HepG2 (cell line): ENCODE measurements around the gene MYL6B. TPM values are rescaled to one million over a fixed set of nuclear protein-coding genes. Genes with fewer than 3 reads are reported as not detected.

Experiments
- ATAC-seq: fragments of 200-7000 bp; cut with Tn5 transposase; 3 replicates; pipeline ENCODE4 v1.9.1; 2020; ENCODE audit warnings: mild to moderate bottlenecking, moderate library complexity
- BruUV-seq: library from RNA; stranded (reverse); fragments of 400-500 nt; replicated peaks from 2 replicates; lab custom pipeline; 2021; lab: Mats Ljungman, UMichigan
- CTCF ChIA-PET: fragments of 300-600 bp; formaldehyde crosslinking; extraction: SDS; loops from one replicate; lab custom pipeline; 2021; ENCODE audit warnings: low total read pairs, inconsistent platforms, low intra/inter-chr PET ratio; lab: Yijun Ruan, JAX
- POLR2A ChIA-PET: fragments of 350-600 bp; sonication (Branson Sonifier 250); formaldehyde crosslinking; loops from one replicate; lab custom pipeline; 2020; ENCODE audit warnings: antibody characterized with exemption, inconsistent platforms; lab: Yijun Ruan, JAX
- DNase-seq: peaks from one replicate; pipeline ENCODE4 v3.0.0-alpha.2; 2015; ENCODE audit warnings: low spot score
- FAIRE-seq: peaks from 3 replicates; lab custom pipeline; 2011; peaks lifted over from hg19 to GRCh38; lab: Jason Lieb, UNC
- H2AFZ ChIP-seq: one replicate; pipeline ENCODE4 v1.6.1; 2011; ENCODE audit warnings: low read length, inconsistent platforms
- H3K27ac ChIP-seq: fragments of 300-600 bp; 3 replicates; pipeline ENCODE4 v1.8.0; 2011; ENCODE audit warnings: mixed run types, mild to moderate bottlenecking, mixed read lengths, low read length, inconsistent platforms; ENCODE audit not compliant: insufficient read depth; ENCODE audit errors: extremely low read length
- H3K27me3 ChIP-seq, 2 experiments: fragments of 200-600 bp in 1 of 2; 2 replicates in 1 of 2; 3 replicates in 1 of 2; pipeline versions ENCODE4 v1.6.0 to v1.8.0; 2011; ENCODE audit warnings: low read length in 2 of 2, mild to moderate bottlenecking in 2 of 2, moderate library complexity in 2 of 2, inconsistent platforms in 1 of 2; ENCODE audit not compliant: insufficient read depth in 2 of 2, control insufficient read depth in 1 of 2
- H3K36me3 ChIP-seq, 2 experiments: fragments of 200-600 bp in 1 of 2; replicated peaks in 1 of 2; 2 replicates in 1 of 2; 3 replicates in 1 of 2; pipeline versions ENCODE4 v1.5.1 to v1.8.0; 2011; ENCODE audit warnings: low read length in 2 of 2, inconsistent platforms in 1 of 2; ENCODE audit not compliant: insufficient read depth in 2 of 2, control insufficient read depth in 1 of 2
- H3K4me1 ChIP-seq: 2 replicates; pipeline ENCODE4 v1.5.1; 2012; ENCODE audit warnings: low read length, inconsistent platforms; ENCODE audit not compliant: insufficient read depth
- H3K4me2 ChIP-seq: 2 replicates; pipeline ENCODE4 v1.6.0; 2011; ENCODE audit warnings: low read depth, low read length, inconsistent platforms
- H3K4me3 ChIP-seq, 3 experiments: fragments of 200-600 bp in 1 of 3; sonication (generic), shearing (Covaris generic) in 1 of 3; replicated peaks in 1 of 3; 2 replicates each; pipeline ENCODE4 v1.5.1; 2011 to 2016; ENCODE audit warnings: low read length in 3 of 3, inconsistent platforms in 2 of 3, low read depth in 2 of 3, mild to moderate bottlenecking in 2 of 3, control low read depth in 1 of 3, mixed read lengths in 1 of 3; ENCODE audit not compliant: insufficient read depth in 1 of 3
- H3K79me2 ChIP-seq: one replicate; pipeline ENCODE4 v1.6.1; 2011; ENCODE audit warnings: low read length, inconsistent platforms; ENCODE audit not compliant: insufficient read depth
- H3K9ac ChIP-seq: 2 replicates; pipeline ENCODE4 v1.6.0; 2011; ENCODE audit warnings: mild to moderate bottlenecking, low read depth, low read length, inconsistent platforms; ENCODE audit not compliant: insufficient read depth
- H3K9me3 ChIP-seq: 2 replicates; pipeline ENCODE4 v1.5.1; 2012; ENCODE audit warnings: mild to moderate bottlenecking, low read length
- H4K20me1 ChIP-seq: 2 replicates; pipeline ENCODE4 v1.6.0; 2011; ENCODE audit warnings: inconsistent platforms, mild to moderate bottlenecking, low read length, moderate library complexity; ENCODE audit not compliant: insufficient read depth
- DRAP1 ChIP-seq: IDR thresholded peaks from 2 replicates; pipeline ENCODE4 v1.6.1; 2016; ENCODE audit warnings: missing genetic modification reagents, missing compliant biosample characterization
- ERF ChIP-seq: IDR thresholded peaks from 2 replicates; pipeline ENCODE4 v1.6.1; 2018; ENCODE audit warnings: missing biosample characterization, missing genetic modification reagents
- GLMP ChIP-seq: sonication (generic); formaldehyde crosslinking; IDR thresholded peaks from 2 replicates; pipeline ENCODE4 v1.9.0; 2021; ENCODE audit warnings: missing genetic modification reagents, mild to moderate bottlenecking, borderline replicate concordance
- GRHL1 ChIP-seq: sonication (generic); formaldehyde crosslinking; conservative IDR thresholded peaks from 2 replicates; pipeline ENCODE4 v1.8.0; 2022; ENCODE audit warnings: missing genetic modification reagents
- GTF2F1 ChIP-seq: fragments of 150-350 bp; IDR thresholded peaks from 2 replicates; pipeline ENCODE4 v1.6.1; 2014; ENCODE audit warnings: low read length
- KDM2A ChIP-seq: sonication (generic); formaldehyde crosslinking; IDR thresholded peaks from 2 replicates; pipeline ENCODE4 v1.4.0; 2020; ENCODE audit warnings: low read depth, missing genetic modification reagents, borderline replicate concordance
- MLLT10 ChIP-seq: sonication (generic); formaldehyde crosslinking; IDR thresholded peaks from 2 replicates; pipeline ENCODE4 v1.4.0; 2020; ENCODE audit warnings: missing genetic modification reagents
- PATZ1 ChIP-seq: sonication (generic); formaldehyde crosslinking; IDR thresholded peaks from 2 replicates; pipeline ENCODE4 v1.4.0; 2020; ENCODE audit warnings: missing genetic modification reagents
- PBX2 ChIP-seq: IDR thresholded peaks from 2 replicates; pipeline ENCODE4 v1.6.1; 2016; ENCODE audit warnings: control low read depth
- RBAK ChIP-seq: sonication (generic); formaldehyde crosslinking; IDR thresholded peaks from 2 replicates; pipeline ENCODE4 v1.5.1; 2020; ENCODE audit warnings: mild to moderate bottlenecking, missing genetic modification reagents
- RFX5 ChIP-seq: IDR thresholded peaks from 2 replicates; pipeline ENCODE4 v1.6.1; 2011; ENCODE audit warnings: low read depth, low read length, improper control_type of control experiment
- SP1 ChIP-seq, 2 experiments: fragments of 450-650 bp in 1 of 2; sonication (generic) in 1 of 2; formaldehyde crosslinking in 1 of 2; IDR thresholded peaks; 2 replicates each; pipeline versions ENCODE4 v1.4.0 to v1.6.1; 2016 to 2020; ENCODE audit warnings: missing genetic modification reagents in 1 of 2
- ZNF383 ChIP-seq: sonication (generic); formaldehyde crosslinking; IDR thresholded peaks from 2 replicates; pipeline ENCODE4 v1.4.0; 2020; ENCODE audit warnings: missing genetic modification reagents, mild to moderate bottlenecking, borderline replicate concordance
- ZNF558 ChIP-seq: sonication (generic); formaldehyde crosslinking; IDR thresholded peaks from 2 replicates; pipeline ENCODE4 v1.9.0; 2022; ENCODE audit warnings: mild to moderate bottlenecking, missing genetic modification reagents, borderline replicate concordance
- ZNF589 ChIP-seq: sonication (generic); formaldehyde crosslinking; conservative IDR thresholded peaks from 2 replicates; pipeline ENCODE4 v1.8.0; 2022; ENCODE audit warnings: mild to moderate bottlenecking, moderate library complexity, missing genetic modification reagents
- ZNF709 ChIP-seq: sonication (generic); formaldehyde crosslinking; IDR thresholded peaks from 2 replicates; pipeline ENCODE4 v1.5.0; 2020; ENCODE audit warnings: mild to moderate bottlenecking, missing genetic modification reagents
- WGBS: methylation state at CpG from one replicate; pipeline ENCODE4 v1.1.6; 2017; ENCODE audit warnings: low lambda C conversion rate; 5-methylcytosine and 5-hydroxymethylcytosine counted together
- in situ Hi-C: cut with HindIII; loops from 2 replicates; pipeline ENCODE4 v1.10.0; 2017; ENCODE audit warnings: low pct_unique_long_range_greater_than_20kb; ENCODE audit not compliant: extremely low pct_ligation_motif_present
- intact Hi-C: fragments of 100-400 bp; cut with micrococcal nuclease; formaldehyde crosslinking; loops from one replicate; pipeline ENCODE4 v1.10.0; 2022; ENCODE audit not compliant: unreplicated experiment
- polyA plus RNA-seq, 8 experiments: library from polyadenylated mRNA; depleted of rRNA in 3 of 8; stranded (reverse) in 7 of 8; unstranded in 1 of 8; fragments of >200 nt; fragmentation: Illumina TruSeq in 4 of 8; extraction: Trizol in 4 of 8; gene quantifications; 2 replicates each; pipeline versions ENCODE4 v1.2.1 to v1.2.3, GENCODE V29; 2011 to 2016; ENCODE audit warnings: low read depth in 4 of 8, missing spikeins in 1 of 8, mixed read lengths in 1 of 8; ENCODE audit not compliant: insufficient read depth in 1 of 8
- total RNA-seq, 5 experiments: library from RNA; depleted of rRNA; stranded (reverse); fragments of >200 nt; fragmentation: Illumina TruSeq; extraction: Trizol; gene quantifications; 2 replicates each; pipeline ENCODE4 v1.2.3, GENCODE V29; 2016; ENCODE audit warnings: low read depth in 1 of 5
- TF ChIP-seq, protein P1 (sequence below): sonication (generic); formaldehyde crosslinking; IDR thresholded peaks from 2 replicates; pipeline ENCODE4 v1.8.1; 2023; ENCODE audit warnings: missing genetic modification reagents, mild to moderate bottlenecking, borderline replicate concordance

The MYL6B gene
- total and polyA plus RNA-seq, 2 of the 13 experiments (the other 11 are each of a cell fraction or from before 2014, with no cell fraction given): 75.7 to 88.7 TPM

DNA sequence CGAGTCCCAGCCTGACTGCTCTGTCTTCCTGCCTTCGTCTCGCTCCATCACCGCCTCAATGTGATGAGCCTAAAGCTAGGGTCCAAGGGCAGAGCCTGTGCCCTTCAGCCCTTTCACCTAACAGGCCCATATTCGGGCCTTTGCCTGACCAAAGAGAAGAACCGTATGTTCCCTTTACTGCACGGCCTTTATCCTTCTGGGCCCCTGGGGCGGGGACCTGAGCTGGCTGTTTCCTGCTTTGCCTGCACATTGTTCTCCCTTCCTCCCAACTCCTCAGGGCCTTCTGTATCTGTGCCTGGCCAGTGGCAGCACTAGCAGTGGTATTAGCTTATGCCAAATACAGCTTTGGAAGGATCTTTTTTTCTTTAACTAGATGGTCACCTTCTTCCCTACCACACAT lies 8.5 kb upstream of the MYL6B start:
- no peak overlapping the region for H3K4me2 ChIP-seq
- no peaks in the 10 kb centered on the region for H3K4me1 ChIP-seq
- BruUV-seq: no TSS peak
- ChIA-PET CTCF (no interaction called here), POLR2A (interaction anchor here (2.6 kb wide), 1 partner anchor 16 kb away, joined by 14 read pairs; the partner anchor contains the start of gene ESYT1)
- no peaks in the 10 kb centered on the region for H4K20me1 ChIP-seq
- no peaks in the 10 kb centered on the region for H3K9me3 ChIP-seq
- FAIRE-seq (no peak), DNase-seq (no peak), ATAC-seq (no peak)
- no peaks in the 10 kb centered on the region for H3K27me3 ChIP-seq
- no peak overlapping the region for H3K27ac ChIP-seq
- H2AFZ ChIP-seq: no peak overlapping the region
- intact Hi-C loops: no loop called here
- peaks cover 15 to 55% of the 10 kb centered on the region in 2 experiments for H3K36me3 ChIP-seq
- 97% methylated on average over 8 of the region's 8 CpGs for WGBS
- in situ Hi-C loops: no loop called here
- H3K4me3 ChIP-seq: no peak overlapping the region
- no peaks in the 10 kb centered on the region for H3K79me2 ChIP-seq
- no peak overlapping the region for H3K9ac ChIP-seq
- TF ChIP-seq SP1 (IDR thresholded peaks at IDR 0.05) (no peak), SP1 (CRISPR knock-in tag; IDR thresholded peaks at IDR 0.05) (no peak), GTF2F1 (no peak), ERF (CRISPR knock-in tag) (no peak), GLMP (CRISPR knock-in tag) (no peak), GRHL1 (CRISPR knock-in tag) (no peak), ZNF383 (no peak), MLLT10 (CRISPR knock-in tag) (no peak), ZNF558 (no peak), RFX5 (no peak), PBX2 (CRISPR knock-in tag) (no peak), ZNF709 (CRISPR knock-in tag) (no peak), KDM2A (no peak), ZNF589 (CRISPR knock-in tag) (no peak), PATZ1 (CRISPR knock-in tag) (no peak), RBAK (CRISPR knock-in tag) (no peak), DRAP1 (CRISPR knock-in tag) (no peak)
- TF ChIP-seq, protein P1, sequence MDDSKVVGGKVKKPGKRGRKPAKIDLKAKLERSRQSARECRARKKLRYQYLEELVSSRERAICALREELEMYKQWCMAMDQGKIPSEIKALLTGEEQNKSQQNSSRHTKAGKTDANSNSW (CRISPR knock-in tag): no peak
